ENCODE data around the gene ADK.

DNA sequence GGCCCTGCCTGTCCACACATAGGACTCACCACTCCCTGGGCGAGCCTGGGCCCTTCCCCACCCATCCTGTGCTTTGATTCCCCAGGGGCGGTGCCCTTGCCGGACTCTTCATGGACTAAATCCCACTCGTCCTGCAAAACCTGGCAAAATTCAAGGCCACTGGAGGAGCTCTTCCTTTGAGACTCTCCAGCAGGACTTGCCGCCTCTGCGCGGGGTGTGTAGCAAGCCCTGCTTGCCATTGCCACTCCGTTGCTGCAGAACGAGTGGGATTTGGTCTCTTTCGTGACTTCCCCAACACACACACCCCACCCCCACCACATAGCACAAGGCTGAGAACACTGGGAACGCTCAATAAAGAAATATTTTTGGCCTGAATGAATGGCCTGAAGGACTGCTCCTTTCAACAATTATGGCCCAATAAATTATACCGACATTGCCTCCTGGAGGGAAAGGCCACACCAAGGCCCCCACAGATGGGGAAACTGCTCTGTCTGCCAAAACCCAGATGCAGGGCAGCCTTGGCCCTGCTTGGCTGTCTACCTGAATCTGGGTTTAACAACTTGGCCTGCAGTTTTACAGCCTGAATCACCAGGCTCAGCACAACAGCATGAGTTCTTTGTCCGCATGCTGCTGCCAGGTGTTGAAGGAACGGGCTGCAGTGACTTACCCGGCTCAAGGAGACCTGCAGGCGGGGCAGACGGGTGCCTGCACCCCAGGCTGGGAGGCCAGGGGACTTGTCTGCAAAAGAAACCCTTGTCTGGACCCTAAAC, 602.6 kb downstream of the ADK start:
- TF ChIP-seq, protein P1, sequence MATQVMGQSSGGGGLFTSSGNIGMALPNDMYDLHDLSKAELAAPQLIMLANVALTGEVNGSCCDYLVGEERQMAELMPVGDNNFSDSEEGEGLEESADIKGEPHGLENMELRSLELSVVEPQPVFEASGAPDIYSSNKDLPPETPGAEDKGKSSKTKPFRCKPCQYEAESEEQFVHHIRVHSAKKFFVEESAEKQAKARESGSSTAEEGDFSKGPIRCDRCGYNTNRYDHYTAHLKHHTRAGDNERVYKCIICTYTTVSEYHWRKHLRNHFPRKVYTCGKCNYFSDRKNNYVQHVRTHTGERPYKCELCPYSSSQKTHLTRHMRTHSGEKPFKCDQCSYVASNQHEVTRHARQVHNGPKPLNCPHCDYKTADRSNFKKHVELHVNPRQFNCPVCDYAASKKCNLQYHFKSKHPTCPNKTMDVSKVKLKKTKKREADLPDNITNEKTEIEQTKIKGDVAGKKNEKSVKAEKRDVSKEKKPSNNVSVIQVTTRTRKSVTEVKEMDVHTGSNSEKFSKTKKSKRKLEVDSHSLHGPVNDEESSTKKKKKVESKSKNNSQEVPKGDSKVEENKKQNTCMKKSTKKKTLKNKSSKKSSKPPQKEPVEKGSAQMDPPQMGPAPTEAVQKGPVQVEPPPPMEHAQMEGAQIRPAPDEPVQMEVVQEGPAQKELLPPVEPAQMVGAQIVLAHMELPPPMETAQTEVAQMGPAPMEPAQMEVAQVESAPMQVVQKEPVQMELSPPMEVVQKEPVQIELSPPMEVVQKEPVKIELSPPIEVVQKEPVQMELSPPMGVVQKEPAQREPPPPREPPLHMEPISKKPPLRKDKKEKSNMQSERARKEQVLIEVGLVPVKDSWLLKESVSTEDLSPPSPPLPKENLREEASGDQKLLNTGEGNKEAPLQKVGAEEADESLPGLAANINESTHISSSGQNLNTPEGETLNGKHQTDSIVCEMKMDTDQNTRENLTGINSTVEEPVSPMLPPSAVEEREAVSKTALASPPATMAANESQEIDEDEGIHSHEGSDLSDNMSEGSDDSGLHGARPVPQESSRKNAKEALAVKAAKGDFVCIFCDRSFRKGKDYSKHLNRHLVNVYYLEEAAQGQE (IDR thresholded peaks at IDR 0.05; ENCODE audit: insufficient read depth in 1 of 2, low read depth in 2 of 2, low read length in 2 of 2) = no peak
- TF ChIP-seq POLR2AphosphoS5 (IDR thresholded peaks at IDR 0.05; ENCODE audit: low read depth, low read length) (no peak), TAF1 (IDR thresholded peaks at IDR 0.05; ENCODE audit: borderline replicate concordance, insufficient read depth, low read length) (no peak)
